Vagina (tissue), 2 donors: ENCODE data around the gene ABCG4.

Experiments used
- CTCF ChIP-seq, 3 experiments: fragments of 450-650 bp in 2 of 3; fragments of 200-600 bp in 1 of 3; sonication (generic) in 1 of 3; IDR thresholded peaks; one replicate each; pipeline ENCODE4 v1.5.1; 2017 to 2019; ENCODE audit warnings: antibody characterized with exemption in 3 of 3, mild to moderate bottlenecking in 2 of 3, moderate library complexity in 2 of 3
- POLR2A ChIP-seq, 2 donors: fragments of 450-650 bp; IDR thresholded peaks; one replicate each; pipeline ENCODE4 v1.6.1; 2017; ENCODE audit warnings: antibody characterized with exemption in 2 of 2, mild to moderate bottlenecking in 2 of 2, moderate library complexity in 2 of 2
- POLR2AphosphoS5 ChIP-seq, 2 donors: sonication (generic); formaldehyde crosslinking; IDR thresholded peaks; one replicate each; pipeline ENCODE4 v1.9.0; 2017; ENCODE audit warnings: antibody characterized with exemption in 2 of 2, mild to moderate bottlenecking in 2 of 2, low read depth in 1 of 2; ENCODE audit not compliant: insufficient read depth in 1 of 2

- TF ChIP-seq CTCF (IDR thresholded peaks at IDR 0.05) (no peak), POLR2A (IDR thresholded peaks at IDR 0.05) (no peak), POLR2AphosphoS5 (IDR thresholded peaks at IDR 0.05; ENCODE audit: insufficient read depth in 1 of 2, low read depth in 1 of 2) (no peak)
Observed at GRCh38 chr11:119113716-119114115, 35.1 kb upstream of the ABCG4 start.
